ENCODE measurements around the gene EPHB2. TPM values are rescaled to one million over a fixed set of nuclear protein-coding genes. Genes with fewer than 3 reads are reported as not detected.

The EPHB2 gene
- total RNA-seq, 4 donors from 2014 or later, result 0.32 to 4.0 (median 1.7) TPM

DNA sequence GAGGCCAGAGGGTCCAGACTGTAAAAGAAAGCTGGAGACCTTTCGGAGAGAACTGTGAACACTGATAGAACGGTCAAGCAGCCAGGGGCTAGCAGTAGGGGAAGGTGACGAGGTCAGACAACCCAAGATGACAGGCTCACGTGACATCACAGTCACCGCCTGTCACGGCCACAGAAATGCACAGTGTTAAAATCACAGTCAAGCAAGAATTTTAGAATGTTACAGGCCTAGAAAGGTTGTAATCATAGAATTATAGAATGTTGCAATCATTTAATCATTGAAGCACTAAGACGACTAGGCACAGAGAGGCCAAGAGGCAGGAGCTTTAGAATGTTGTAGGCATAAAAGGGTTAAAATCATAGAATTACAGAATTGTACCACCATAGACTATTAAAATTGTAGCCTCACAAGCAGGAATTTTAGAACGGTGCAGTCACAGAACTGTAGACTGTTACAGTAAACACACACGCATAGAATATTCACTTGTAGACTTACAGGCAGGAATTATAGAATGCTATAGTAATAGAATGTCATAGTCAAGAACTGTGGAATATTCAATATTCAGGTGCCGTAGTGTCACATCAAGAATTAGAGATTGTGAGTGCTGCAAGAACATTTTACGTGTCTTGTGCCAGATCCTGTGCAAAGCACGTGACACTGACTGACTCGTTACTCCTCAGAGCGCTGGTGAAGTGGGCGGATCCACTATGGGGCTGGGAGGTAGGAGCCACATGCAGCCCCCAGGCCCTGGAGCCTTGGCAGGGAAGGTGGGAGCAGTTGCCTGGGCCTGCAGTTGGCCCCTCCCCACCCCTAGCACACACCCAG lies 118.1 kb downstream of the EPHB2 start:
- WGBS, result 66% methylated on average over 15 of the region's 15 CpGs
- DNase-seq (ENCODE audit: low spot score in 2 of 2), result no peak
- peaks cover 60% of the 10 kb centered on the region for H3K4me1 ChIP-seq
- no peaks in the 10 kb centered on the region for H3K9me3 ChIP-seq
- peak overlapping the region; percentile 33 for H3K27ac ChIP-seq
- H3K27me3 ChIP-seq, result no peaks in the 10 kb centered on the region
- TF ChIP-seq, protein P1, sequence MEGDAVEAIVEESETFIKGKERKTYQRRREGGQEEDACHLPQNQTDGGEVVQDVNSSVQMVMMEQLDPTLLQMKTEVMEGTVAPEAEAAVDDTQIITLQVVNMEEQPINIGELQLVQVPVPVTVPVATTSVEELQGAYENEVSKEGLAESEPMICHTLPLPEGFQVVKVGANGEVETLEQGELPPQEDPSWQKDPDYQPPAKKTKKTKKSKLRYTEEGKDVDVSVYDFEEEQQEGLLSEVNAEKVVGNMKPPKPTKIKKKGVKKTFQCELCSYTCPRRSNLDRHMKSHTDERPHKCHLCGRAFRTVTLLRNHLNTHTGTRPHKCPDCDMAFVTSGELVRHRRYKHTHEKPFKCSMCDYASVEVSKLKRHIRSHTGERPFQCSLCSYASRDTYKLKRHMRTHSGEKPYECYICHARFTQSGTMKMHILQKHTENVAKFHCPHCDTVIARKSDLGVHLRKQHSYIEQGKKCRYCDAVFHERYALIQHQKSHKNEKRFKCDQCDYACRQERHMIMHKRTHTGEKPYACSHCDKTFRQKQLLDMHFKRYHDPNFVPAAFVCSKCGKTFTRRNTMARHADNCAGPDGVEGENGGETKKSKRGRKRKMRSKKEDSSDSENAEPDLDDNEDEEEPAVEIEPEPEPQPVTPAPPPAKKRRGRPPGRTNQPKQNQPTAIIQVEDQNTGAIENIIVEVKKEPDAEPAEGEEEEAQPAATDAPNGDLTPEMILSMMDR (IDR thresholded peaks at IDR 0.05), result no peak
- TF ChIP-seq POLR2AphosphoS5 (IDR thresholded peaks at IDR 0.05), result no peak
- TF ChIP-seq EP300 (IDR thresholded peaks at IDR 0.05), result no peak
- TF ChIP-seq POLR2A (IDR thresholded peaks at IDR 0.05), result no peak
- no peak overlapping the region for H3K4me3 ChIP-seq
- H3K36me3 ChIP-seq, result no peaks in the 10 kb centered on the region

DNA sequence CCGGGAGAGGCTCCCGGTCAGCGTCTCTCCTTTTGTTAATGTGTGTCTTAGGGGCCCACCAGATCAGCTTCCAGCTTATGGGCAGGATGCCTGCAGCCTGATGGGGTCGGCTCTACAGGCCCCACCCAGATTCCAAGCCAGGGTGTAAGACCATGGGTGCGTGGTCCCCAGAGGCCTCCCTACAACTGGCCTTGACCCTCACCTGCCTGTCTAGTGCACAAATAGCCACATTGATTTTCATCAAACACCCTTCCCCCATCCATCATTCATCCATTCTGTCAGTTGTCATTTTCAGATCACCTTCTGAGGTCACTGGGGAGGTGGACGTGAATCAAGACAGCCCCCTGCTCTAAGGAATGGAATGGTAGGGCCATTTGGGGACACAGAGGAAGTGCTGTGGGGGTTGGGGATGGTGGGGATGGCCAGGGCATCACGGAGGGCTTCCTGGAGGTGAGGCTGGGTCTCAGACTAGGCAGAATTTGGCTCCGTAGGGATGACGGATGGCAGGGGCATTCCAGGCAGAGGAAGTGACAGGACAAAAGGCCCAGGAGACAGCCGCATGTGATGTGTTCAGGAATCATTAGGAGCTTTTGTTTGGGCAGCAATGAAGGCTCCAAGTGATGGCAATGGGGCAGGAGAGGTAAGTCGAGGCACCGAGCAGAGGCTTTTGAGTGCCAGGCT lies 118.8 kb downstream of the EPHB2 start:
- 62% methylated on average over 12 of the region's 12 CpGs for WGBS
- Histone ChIP-seq H3K27ac (peak overlapping the region; percentile 33), H3K9me3 (no peaks in the 10 kb centered on the region), H3K4me1 (peaks cover 60% of the 10 kb centered on the region), H3K27me3 (no peaks in the 10 kb centered on the region), H3K4me3 (no peak overlapping the region), H3K36me3 (no peaks in the 10 kb centered on the region)
- TF ChIP-seq POLR2A (IDR thresholded peaks at IDR 0.05) (no peak), POLR2AphosphoS5 (IDR thresholded peaks at IDR 0.05) (no peak)
- no peak for DNase-seq (ENCODE audit: low spot score in 2 of 2)

DNA sequence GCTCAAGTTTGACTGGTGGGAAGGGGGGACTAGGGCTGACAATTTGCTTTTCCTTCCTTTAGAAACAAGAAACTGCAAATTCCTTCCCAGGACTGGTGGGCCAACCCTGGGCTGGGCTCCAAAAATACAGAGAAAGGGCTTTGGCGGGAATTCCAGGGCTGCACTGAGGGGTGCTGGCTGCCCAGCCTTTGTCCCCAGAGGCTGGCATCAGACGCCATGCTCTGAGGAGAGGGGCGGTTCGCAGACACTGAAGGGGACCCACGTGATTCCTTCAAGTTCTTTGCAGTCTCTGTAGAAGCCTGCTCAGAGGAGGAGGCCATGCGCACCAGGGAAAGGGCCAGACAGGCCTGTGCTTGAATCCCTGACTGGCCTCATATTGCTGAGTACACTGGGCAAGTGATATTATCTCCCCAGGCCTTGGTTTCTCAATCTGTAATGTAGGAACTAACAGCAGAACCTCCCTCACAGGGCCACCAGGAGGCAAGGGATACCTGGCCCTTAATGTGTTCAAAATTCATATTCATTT lies 119.5 kb downstream of the EPHB2 start:
- Histone ChIP-seq H3K4me3 (no peak overlapping the region), H3K27me3 (no peaks in the 10 kb centered on the region), H3K27ac (peak overlapping the region; percentile 33), H3K36me3 (no peaks in the 10 kb centered on the region), H3K9me3 (no peaks in the 10 kb centered on the region), H3K4me1 (peaks cover 60% of the 10 kb centered on the region)
- TF ChIP-seq POLR2A (IDR thresholded peaks at IDR 0.05) (no peak), EP300 (IDR thresholded peaks at IDR 0.05) (no peak), POLR2AphosphoS5 (IDR thresholded peaks at IDR 0.05) (no peak)
- TF ChIP-seq, protein P1 (IDR thresholded peaks at IDR 0.05), result no peak
- WGBS, result 58% methylated on average over 6 of the region's 6 CpGs
- no peak for DNase-seq (ENCODE audit: low spot score in 2 of 2)

DNA sequence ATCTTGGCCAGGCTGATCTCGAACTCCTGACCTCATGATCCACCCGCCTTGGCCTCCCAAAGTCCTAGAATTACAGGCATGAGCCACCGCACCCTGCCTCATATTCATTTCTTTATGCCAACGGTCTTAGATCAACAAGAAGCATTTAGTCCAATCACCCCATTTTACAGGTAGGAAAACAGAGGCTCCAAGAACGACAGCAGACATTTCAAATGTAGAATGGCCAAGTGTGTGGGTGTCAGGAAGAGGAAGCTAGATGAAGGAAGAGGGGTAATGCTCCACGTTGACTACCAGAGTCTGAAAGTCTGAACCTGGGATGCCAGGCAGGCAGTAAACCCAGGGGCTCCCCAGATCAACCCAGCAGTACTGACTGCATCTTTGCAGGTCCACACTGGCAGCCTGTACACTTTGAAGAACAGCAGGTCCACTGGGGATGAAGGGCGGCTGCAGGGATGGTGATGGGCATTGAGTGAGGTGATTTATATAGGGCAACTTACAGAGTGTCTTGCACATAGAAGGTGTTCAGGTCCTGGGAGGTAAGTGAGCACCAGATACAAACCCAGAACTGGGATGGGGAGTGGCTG lies 120.2 kb downstream of the EPHB2 start:
- Histone ChIP-seq H3K4me3 (no peak overlapping the region), H3K9me3 (no peaks in the 10 kb centered on the region), H3K27me3 (no peaks in the 10 kb centered on the region), H3K36me3 (no peaks in the 10 kb centered on the region), H3K27ac (peak overlapping the region; percentile 83), H3K4me1 (peaks cover 60% of the 10 kb centered on the region)
- no peak for DNase-seq (ENCODE audit: low spot score in 2 of 2)
- 79% methylated on average over 7 of the region's 7 CpGs for WGBS
- TF ChIP-seq POLR2A (IDR thresholded peaks at IDR 0.05) (no peak), POLR2AphosphoS5 (IDR thresholded peaks at IDR 0.05) (no peak), EP300 (IDR thresholded peaks at IDR 0.05) (no peak)
- TF ChIP-seq, protein P1 (IDR thresholded peaks at IDR 0.05), result no peak

DNA sequence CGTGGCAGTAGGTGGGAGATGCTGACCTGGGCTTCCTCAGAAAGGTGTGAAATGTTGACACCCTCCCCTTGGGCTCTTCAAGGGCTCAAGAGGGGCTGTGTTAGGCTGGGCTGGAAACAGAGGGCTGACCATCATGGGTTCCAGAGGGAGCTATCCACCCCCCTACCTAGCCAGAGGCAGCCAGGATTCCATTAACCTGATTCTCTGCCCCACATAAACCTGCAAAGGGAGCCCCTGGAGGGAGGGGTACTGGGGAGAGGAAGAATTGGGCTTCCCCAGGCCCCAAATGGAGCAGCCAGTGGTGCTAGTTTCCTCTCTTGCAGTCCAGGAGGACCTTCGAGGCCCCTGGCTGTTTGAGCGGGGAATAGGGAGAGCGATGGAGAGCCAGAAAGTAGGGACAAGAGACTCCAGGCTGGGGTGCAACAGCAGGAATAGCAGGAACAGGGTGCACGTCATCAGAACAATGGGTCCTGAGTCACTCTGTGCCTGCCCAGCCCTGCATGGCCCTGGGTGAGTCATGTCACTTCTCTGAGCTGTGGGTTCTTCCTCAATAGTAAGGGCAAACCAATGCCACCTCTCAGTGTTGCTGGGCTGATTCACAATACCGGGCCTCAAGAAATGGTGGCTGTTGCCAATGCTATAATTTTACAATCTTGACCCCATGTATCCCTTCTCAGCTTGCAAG lies 121.2 kb downstream of the EPHB2 start:
- H3K27me3 ChIP-seq, result no peaks in the 10 kb centered on the region
- no peak for DNase-seq (ENCODE audit: low spot score in 2 of 2)
- no peak overlapping the region for H3K4me3 ChIP-seq
- WGBS, result 67% methylated on average over 6 of the region's 6 CpGs
- peaks cover 51% of the 10 kb centered on the region for H3K4me1 ChIP-seq
- no peaks in the 10 kb centered on the region for H3K9me3 ChIP-seq
- TF ChIP-seq POLR2AphosphoS5 (IDR thresholded peaks at IDR 0.05), result no peak
- TF ChIP-seq EP300 (IDR thresholded peaks at IDR 0.05), result no peak
- TF ChIP-seq, protein P1 (IDR thresholded peaks at IDR 0.05), result no peak
- TF ChIP-seq POLR2A (IDR thresholded peaks at IDR 0.05), result no peak
- H3K36me3 ChIP-seq, result no peaks in the 10 kb centered on the region
- peak overlapping the region; percentile 83 for H3K27ac ChIP-seq

All from suprapubic skin (tissue), 4 donors.